Activated naive CD4-positive, alpha-beta T cell treated with anti-CD3 and anti-CD28 coated beads, Interleukin-2, amount 50 U/mL, for 24 hours (primary cell): ENCODE results near the gene GPALPP1.

Source experiments
- H3K27ac Mint-ChIP-seq: one replicate; pipeline ENCODE4 v1.8.0; 2021; ENCODE audit warnings: mild to moderate bottlenecking, mixed read lengths
- H3K27me3 Mint-ChIP-seq: one replicate; pipeline ENCODE4 v1.8.0; 2021; ENCODE audit warnings: mixed read lengths
- H3K36me3 Mint-ChIP-seq: one replicate; pipeline ENCODE4 v1.8.0; 2021; ENCODE audit warnings: mixed read lengths
- H3K4me1 Mint-ChIP-seq: one replicate; pipeline ENCODE4 v1.8.0; 2021; ENCODE audit warnings: mixed read lengths
- H3K4me3 Mint-ChIP-seq: one replicate; pipeline ENCODE4 v1.8.0; 2021; ENCODE audit warnings: mild to moderate bottlenecking, mixed read lengths
- H3K9me3 Mint-ChIP-seq: one replicate; pipeline ENCODE4 v1.8.0; 2021; ENCODE audit warnings: mixed read lengths

The GPALPP1 gene

GRCh38 chr13:45073809-45074208 lies 84.5 kb downstream of the GPALPP1 start:
- H3K27ac Mint-ChIP-seq = no peak overlapping the region
- no peaks in the 10 kb centered on the region for H3K9me3 Mint-ChIP-seq
- no peaks in the 10 kb centered on the region for H3K36me3 Mint-ChIP-seq
- no peaks in the 10 kb centered on the region for H3K27me3 Mint-ChIP-seq
- no peaks in the 10 kb centered on the region for H3K4me1 Mint-ChIP-seq
- no peak overlapping the region for H3K4me3 Mint-ChIP-seq

GRCh38 chr13:45074721-45075120 lies 85.4 kb downstream of the GPALPP1 start:
- no peaks in the 10 kb centered on the region for H3K27me3 Mint-ChIP-seq
- H3K4me1 Mint-ChIP-seq = no peaks in the 10 kb centered on the region

GRCh38 chr13:45078003-45078402 lies 88.7 kb downstream of the GPALPP1 start:
- H3K27me3 Mint-ChIP-seq = no peaks in the 10 kb centered on the region
- no peak overlapping the region for H3K4me3 Mint-ChIP-seq
- H3K9me3 Mint-ChIP-seq = no peaks in the 10 kb centered on the region
- no peaks in the 10 kb centered on the region for H3K36me3 Mint-ChIP-seq
- H3K27ac Mint-ChIP-seq = no peak overlapping the region
- no peaks in the 10 kb centered on the region for H3K4me1 Mint-ChIP-seq

More at GRCh38 chr13:45074721-45075120, 85.4 kb downstream of the GPALPP1 start:
- Mint-ChIP-seq H3K9me3 (no peaks in the 10 kb centered on the region), H3K4me3 (no peak overlapping the region), H3K27ac (no peak overlapping the region), H3K36me3 (no peaks in the 10 kb centered on the region)
